Endothelial cell of umbilical vein (primary cell): Measurements from ENCODE around the gene KIRREL2. TPM values are rescaled to one million over a fixed set of nuclear protein-coding genes. Genes with fewer than 3 reads are reported as not detected.

Source experiments
- BruUV-seq: library from RNA; stranded (reverse); fragments of 400-500 nt; replicated peaks from 2 replicates; lab custom pipeline; 2021; lab: Mats Ljungman, UMichigan
- CTCF ChIA-PET: fragments of 300-600, 350-600 bp; sonication (Branson Sonifier 250); formaldehyde crosslinking; loops from one replicate; lab custom pipeline; 2021; ENCODE audit warnings: antibody characterized with exemption, inconsistent platforms; lab: Charles Lee
- POLR2A ChIA-PET: fragments of 300-600, 350-600 bp; sonication (Branson Sonifier 250); formaldehyde crosslinking; loops from one replicate; lab custom pipeline; 2021; ENCODE audit warnings: antibody characterized with exemption, inconsistent platforms; lab: Charles Lee
- DNase-seq: peaks from one replicate; pipeline ENCODE4 v3.0.0-alpha.2; 2011; ENCODE audit warnings: low read depth, low spot score
- FAIRE-seq: peaks from 2 replicates; lab custom pipeline; 2011; peaks lifted over from hg19 to GRCh38; lab: Jason Lieb, UNC
- H2AFZ ChIP-seq: 2 replicates; pipeline ENCODE4 v1.6.0; 2012; ENCODE audit warnings: low read depth, low read length, control low read depth, inconsistent platforms
- H3K27ac ChIP-seq: 2 replicates; pipeline ENCODE4 v1.5.1; 2011; ENCODE audit warnings: low read depth, mild to moderate bottlenecking, control low read depth, low read length, moderate library complexity; ENCODE audit not compliant: insufficient read depth
- H3K27me3 ChIP-seq, 2 experiments: 2 replicates each; pipeline versions ENCODE4 v1.6.0 to v1.6.1; 2011; ENCODE audit warnings: low read length in 2 of 2, mixed read lengths in 1 of 2; ENCODE audit not compliant: control insufficient read depth in 2 of 2, insufficient read depth in 2 of 2
- H3K36me3 ChIP-seq, 2 experiments: 2 replicates in 1 of 2; 3 replicates in 1 of 2; pipeline ENCODE4 v1.5.1; 2011; ENCODE audit warnings: low read length in 2 of 2, mild to moderate bottlenecking in 1 of 2, moderate library complexity in 1 of 2; ENCODE audit not compliant: control insufficient read depth in 2 of 2, insufficient read depth in 2 of 2; ENCODE audit errors: extremely low read depth in 1 of 2
- H3K4me1 ChIP-seq: 3 replicates; pipeline ENCODE4 v1.5.1; 2011; ENCODE audit warnings: mild to moderate bottlenecking, low read length; ENCODE audit not compliant: control insufficient read depth, insufficient read depth; ENCODE audit errors: extremely low read depth
- H3K4me2 ChIP-seq: 2 replicates; pipeline ENCODE4 v1.6.1; 2011; ENCODE audit warnings: low read length, control low read depth, mixed read lengths; ENCODE audit not compliant: insufficient read depth
- H3K4me3 ChIP-seq, 3 experiments: fragments of 200-600 bp in 1 of 3; sonication (generic), shearing (Covaris generic) in 1 of 3; replicated peaks in 1 of 3; 2 replicates each; pipeline ENCODE4 v1.5.1; 2011 to 2016; ENCODE audit warnings: control low read depth in 3 of 3, low read length in 3 of 3, mild to moderate bottlenecking in 2 of 3, inconsistent platforms in 1 of 3, low read depth in 1 of 3, moderate library complexity in 1 of 3; ENCODE audit not compliant: insufficient read depth in 1 of 3
- H3K79me2 ChIP-seq: 2 replicates; pipeline ENCODE4 v1.6.0; 2012; ENCODE audit warnings: low read length, inconsistent platforms; ENCODE audit not compliant: control insufficient read depth, insufficient read depth
- H3K9ac ChIP-seq: replicated peaks from 2 replicates; pipeline ENCODE3; 2011; ENCODE audit warnings: low read length, control low read depth; ENCODE audit not compliant: insufficient read depth; ENCODE audit errors: extremely low read depth
- H3K9me1 ChIP-seq: replicated peaks from 3 replicates; pipeline ENCODE4 v1.6.0; 2011; ENCODE audit warnings: mild to moderate bottlenecking, low read length; ENCODE audit not compliant: control insufficient read depth, insufficient read depth; ENCODE audit errors: extremely low read depth
- H3K9me3 ChIP-seq: replicated peaks from 2 replicates; pipeline ENCODE4 v1.5.1; 2012; ENCODE audit warnings: low read length, inconsistent platforms; ENCODE audit not compliant: control insufficient read depth, insufficient read depth
- H4K20me1 ChIP-seq: replicated peaks from 2 replicates; pipeline ENCODE3; 2011; ENCODE audit warnings: mild to moderate bottlenecking, low read length; ENCODE audit not compliant: control insufficient read depth, insufficient read depth; ENCODE audit errors: extremely low read depth
- CTCF ChIP-seq, 2 donors: IDR thresholded peaks; 1 replicate in 1 of 2; 2 replicates in 1 of 2; pipeline ENCODE4 v1.5.1; 2011; ENCODE audit warnings: low read length in 2 of 2, mild to moderate bottlenecking in 2 of 2, moderate library complexity in 2 of 2, control low read depth in 1 of 2, inconsistent platforms in 1 of 2, low read depth in 1 of 2; ENCODE audit not compliant: insufficient read depth in 1 of 2; ENCODE audit errors: extremely low read depth in 1 of 2
- EZH2 ChIP-seq: IDR thresholded peaks from 2 replicates; pipeline ENCODE4 v1.6.1; 2012; ENCODE audit warnings: borderline replicate concordance, low read depth, mild to moderate bottlenecking, moderate library complexity, low read length, inconsistent platforms; ENCODE audit not compliant: severe bottlenecking
- FOS ChIP-seq: IDR thresholded peaks from 2 replicates; pipeline ENCODE4 v1.6.1; 2011; ENCODE audit warnings: mild to moderate bottlenecking, low read length, moderate library complexity, borderline replicate concordance; ENCODE audit not compliant: insufficient read depth
- GATA2 ChIP-seq: IDR thresholded peaks from 2 replicates; pipeline ENCODE4 v1.7.0; 2011; ENCODE audit warnings: low read depth, mild to moderate bottlenecking, moderate library complexity, mixed read lengths, low read length; ENCODE audit not compliant: insufficient read length, insufficient read depth
- JUN ChIP-seq: IDR thresholded peaks from 2 replicates; pipeline ENCODE4 v1.6.1; 2011; ENCODE audit warnings: borderline replicate concordance, low read depth; ENCODE audit not compliant: insufficient read length, insufficient read depth
- MAX ChIP-seq: IDR thresholded peaks from 2 replicates; pipeline ENCODE4 v1.6.1; 2011; ENCODE audit not compliant: insufficient read depth, insufficient read length
- MYC ChIP-seq: IDR thresholded peaks from one replicate; pipeline ENCODE4 v1.6.1; 2011; ENCODE audit warnings: mild to moderate bottlenecking, low read depth, low read length
- POLR2A ChIP-seq: IDR thresholded peaks from 2 replicates; pipeline ENCODE4 v1.6.1; 2012; ENCODE audit warnings: low read depth, mild to moderate bottlenecking, control low read depth, low read length
- POLR2AphosphoS5 ChIP-seq: IDR thresholded peaks from 2 replicates; pipeline ENCODE4 v1.6.1; 2012; ENCODE audit warnings: low read depth, mild to moderate bottlenecking, control low read depth, low read length, moderate library complexity; ENCODE audit not compliant: insufficient read depth
- dilution Hi-C: fragments of 300-500 bp; cut with MboI; formaldehyde crosslinking; loops from one replicate; pipeline ENCODE4 v1.15.0; 2019; ENCODE audit warnings: low sequenced_read_pairs; ENCODE audit not compliant: extremely low pct_ligation_motif_present
- intact Hi-C: fragments of 100-400 bp; cut with micrococcal nuclease; formaldehyde crosslinking; loops from one replicate; pipeline ENCODE4 v1.10.0; 2022
- polyA plus RNA-seq, 4 experiments: library from polyadenylated mRNA; depleted of rRNA in 3 of 4; stranded (reverse) in 3 of 4; unstranded in 1 of 4; fragments of >200 nt; gene quantifications; 2 replicates each; pipeline versions ENCODE4 v1.2.1 to v1.2.3, GENCODE V29; 2011 to 2012; ENCODE audit warnings: missing spikeins in 1 of 4
- total RNA-seq: library from RNA; stranded (reverse); gene quantifications from 2 replicates; pipeline ENCODE4 v1.2.3, GENCODE V29; 2021

Gene KIRREL2
- total and polyA plus RNA-seq, 2 donors (not counting 3 experiments of a cell fraction or from before 2014, with no cell fraction given) = not detected

GRCh38 chr19:35832054-35832453 is 24.7 kb upstream of the KIRREL2 start:
- H3K27ac ChIP-seq = no peak overlapping the region
- no peaks in the 10 kb centered on the region for H3K9me1 ChIP-seq
- no peaks in the 10 kb centered on the region for H3K36me3 ChIP-seq
- dilution Hi-C loops (no loop called here), intact Hi-C loops (no loop called here)
- H3K9ac ChIP-seq = no peak overlapping the region
- H3K9me3 ChIP-seq = no peaks in the 10 kb centered on the region
- no TSS peak for BruUV-seq
- no peak overlapping the region for H3K4me2 ChIP-seq
- ChIA-PET POLR2A (no interaction called here), CTCF (no interaction called here)
- FAIRE-seq (no peak), DNase-seq (no peak)
- H3K27me3 ChIP-seq = no peaks in the 10 kb centered on the region
- H3K4me3 ChIP-seq = no peak overlapping the region
- TF ChIP-seq CTCF (IDR thresholded peaks at IDR 0.05; ENCODE audit: extremely low read depth in 1 of 2, insufficient read depth in 1 of 2, low read depth in 1 of 2, low read length in 2 of 2) = no peak
- TF ChIP-seq GATA2 = no peak
- no peak for TF ChIP-seq MAX
- no peak for TF ChIP-seq FOS
- no peak for TF ChIP-seq JUN
- TF ChIP-seq POLR2A = no peak
- no peak for TF ChIP-seq MYC
- no peak for TF ChIP-seq EZH2
- no peak for TF ChIP-seq POLR2AphosphoS5
- no peaks in the 10 kb centered on the region for H3K4me1 ChIP-seq
- H4K20me1 ChIP-seq = no peaks in the 10 kb centered on the region
- no peak overlapping the region for H2AFZ ChIP-seq
- H3K79me2 ChIP-seq = no peaks in the 10 kb centered on the region
